Esophagus muscularis mucosa (tissue), 4 donors: ENCODE data around the gene ASAP2. TPM values are rescaled to one million over a fixed set of nuclear protein-coding genes. Genes with fewer than 3 reads are reported as not detected.

Experiments used
- DNase-seq: peaks from one replicate; pipeline ENCODE4 v3.0.0-alpha.2; 2017; ENCODE audit errors: extremely low spot score
- H3K27ac ChIP-seq, 4 donors: fragments of 200-600 bp; sonication (generic); replicated peaks in 1 of 4; 1 replicate in 3 of 4; 2 replicates in 1 of 4; pipeline ENCODE4 v1.5.1; 2016 to 2019; ENCODE audit warnings: mild to moderate bottlenecking in 1 of 4
- H3K27me3 ChIP-seq, 4 donors: fragments of 200-600 bp; sonication (generic); one replicate each; pipeline versions ENCODE4 v1.5.1 to v1.6.0; 2016 to 2019
- H3K36me3 ChIP-seq, 4 donors: fragments of 200-600 bp; sonication (generic); one replicate each; pipeline ENCODE4 v1.5.1; 2016 to 2019
- H3K4me1 ChIP-seq, 4 donors: fragments of 200-600 bp; sonication (generic); one replicate each; pipeline ENCODE4 v1.5.1; 2016 to 2019
- H3K4me3 ChIP-seq, 4 donors: fragments of 200-600 bp; sonication (generic); 1 replicate in 2 of 4; 2 replicates in 2 of 4; pipeline ENCODE4 v1.5.1; 2016 to 2019; ENCODE audit warnings: mild to moderate bottlenecking in 4 of 4, moderate library complexity in 1 of 4
- H3K9me3 ChIP-seq, 4 donors: fragments of 200-600 bp; sonication (generic); 1 replicate in 3 of 4; 2 replicates in 1 of 4; pipeline ENCODE4 v1.5.1; 2016 to 2019
- EP300 ChIP-seq: sonication (generic); formaldehyde crosslinking; IDR thresholded peaks from one replicate; pipeline ENCODE4 v1.6.1; 2017; ENCODE audit warnings: antibody characterized with exemption
- POLR2A ChIP-seq: fragments of 450-650 bp; IDR thresholded peaks from one replicate; pipeline ENCODE4 v1.6.1; 2017; ENCODE audit warnings: antibody characterized with exemption, moderate library complexity, mild to moderate bottlenecking, low read depth
- POLR2AphosphoS5 ChIP-seq, 2 donors: sonication (generic); formaldehyde crosslinking; IDR thresholded peaks; one replicate each; pipeline ENCODE4 v1.6.1; 2017; ENCODE audit warnings: antibody characterized with exemption in 2 of 2
- WGBS: methylation state at CpG from one replicate; pipeline ENCODE4 v1.1.5; 2018; 5-methylcytosine and 5-hydroxymethylcytosine counted together
- intact Hi-C: fragments of 100-400 bp; cut with DNase I; formaldehyde crosslinking; loops from one replicate; pipeline ENCODE4 v1.15.1; 2023
- total RNA-seq, 4 donors: library from RNA; depleted of rRNA; stranded (reverse); fragments of >200 nt; gene quantifications; one replicate each; pipeline versions ENCODE4 v1.1.0 to v1.2.1, GENCODE V29; 2016
- TF ChIP-seq, protein P1 (sequence below), 3 experiments: fragments of 200-600 bp in 2 of 3; fragments of 450-650 bp in 1 of 3; sonication (generic) in 2 of 3; IDR thresholded peaks; one replicate each; pipeline ENCODE4 v1.5.1; 2017 to 2019; ENCODE audit warnings: antibody characterized with exemption in 3 of 3, mild to moderate bottlenecking in 2 of 3, moderate library complexity in 1 of 3

The ASAP2 gene
- total RNA-seq, 4 donors from 2014 or later = 18.7 to 24.0 (median 21.3) TPM

DNA sequence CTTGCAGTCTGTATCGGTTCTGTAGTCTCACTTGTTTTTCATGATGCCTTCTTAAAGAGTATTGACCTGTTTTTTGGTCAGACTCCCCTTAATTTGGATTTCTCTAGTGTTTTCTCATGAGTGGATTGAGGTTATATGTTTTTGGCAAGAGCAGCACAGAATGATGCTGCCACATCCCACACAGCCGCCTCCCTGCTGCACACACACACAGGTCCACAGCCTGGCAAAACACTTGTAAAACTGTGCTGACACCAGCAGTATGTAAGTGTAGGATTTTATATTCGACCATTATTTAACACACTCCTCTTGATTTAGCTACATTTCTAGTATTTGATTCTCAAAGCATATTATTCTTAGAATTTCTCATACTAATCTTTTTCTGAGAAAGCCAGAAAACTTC, 148.7 kb downstream of the ASAP2 start:
- Histone ChIP-seq H3K27me3 (no peaks in the 10 kb centered on the region), H3K4me1 (no peaks in the 10 kb centered on the region), H3K27ac (no peak overlapping the region), H3K36me3 (peaks cover 20 to 91% (median 81%) of the 10 kb centered on the region in 4 donors), H3K4me3 (no peak overlapping the region), H3K9me3 (no peaks in the 10 kb centered on the region)
- DNase-seq = no peak
- 88% methylated on average over 3 of the region's 3 CpGs for WGBS
- TF ChIP-seq POLR2AphosphoS5 (IDR thresholded peaks at IDR 0.05) (no peak), EP300 (no peak), POLR2A (no peak)
- TF ChIP-seq, protein P1, sequence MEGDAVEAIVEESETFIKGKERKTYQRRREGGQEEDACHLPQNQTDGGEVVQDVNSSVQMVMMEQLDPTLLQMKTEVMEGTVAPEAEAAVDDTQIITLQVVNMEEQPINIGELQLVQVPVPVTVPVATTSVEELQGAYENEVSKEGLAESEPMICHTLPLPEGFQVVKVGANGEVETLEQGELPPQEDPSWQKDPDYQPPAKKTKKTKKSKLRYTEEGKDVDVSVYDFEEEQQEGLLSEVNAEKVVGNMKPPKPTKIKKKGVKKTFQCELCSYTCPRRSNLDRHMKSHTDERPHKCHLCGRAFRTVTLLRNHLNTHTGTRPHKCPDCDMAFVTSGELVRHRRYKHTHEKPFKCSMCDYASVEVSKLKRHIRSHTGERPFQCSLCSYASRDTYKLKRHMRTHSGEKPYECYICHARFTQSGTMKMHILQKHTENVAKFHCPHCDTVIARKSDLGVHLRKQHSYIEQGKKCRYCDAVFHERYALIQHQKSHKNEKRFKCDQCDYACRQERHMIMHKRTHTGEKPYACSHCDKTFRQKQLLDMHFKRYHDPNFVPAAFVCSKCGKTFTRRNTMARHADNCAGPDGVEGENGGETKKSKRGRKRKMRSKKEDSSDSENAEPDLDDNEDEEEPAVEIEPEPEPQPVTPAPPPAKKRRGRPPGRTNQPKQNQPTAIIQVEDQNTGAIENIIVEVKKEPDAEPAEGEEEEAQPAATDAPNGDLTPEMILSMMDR (IDR thresholded peaks at IDR 0.05) = no peak
- intact Hi-C loops = no loop called here

DNA sequence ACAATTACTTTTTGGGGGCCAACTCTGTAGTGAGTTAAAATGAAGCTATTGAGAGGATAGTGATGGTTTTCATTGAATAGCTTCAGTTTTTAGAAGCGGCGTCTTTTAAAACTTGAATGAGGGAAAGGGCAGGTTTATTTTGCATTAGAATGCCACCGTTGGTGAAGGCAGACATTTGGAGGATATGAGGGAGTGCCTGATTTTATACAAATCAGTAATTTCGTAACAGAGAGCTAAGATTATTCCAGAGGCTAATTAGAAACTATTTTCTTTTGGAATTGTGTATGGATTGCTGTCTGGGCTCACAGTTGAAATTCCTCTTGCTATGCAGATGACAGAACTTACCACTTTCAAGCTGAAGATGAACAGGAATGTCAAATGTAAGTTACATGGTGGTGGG, 149.1 kb downstream of the ASAP2 start:
- WGBS = 83% methylated on average over 4 of the region's 4 CpGs
- Histone ChIP-seq H3K4me3 (no peak overlapping the region), H3K9me3 (no peaks in the 10 kb centered on the region), H3K27me3 (no peaks in the 10 kb centered on the region), H3K36me3 (peaks cover 20 to 89% (median 80%) of the 10 kb centered on the region in 4 donors), H3K27ac (no peak overlapping the region), H3K4me1 (no peaks in the 10 kb centered on the region)
- DNase-seq = no peak
- intact Hi-C loops = no loop called here
- TF ChIP-seq, protein P1 (IDR thresholded peaks at IDR 0.05) = no peak
- TF ChIP-seq POLR2AphosphoS5 (IDR thresholded peaks at IDR 0.05) (no peak), POLR2A (no peak), EP300 (no peak)

DNA sequence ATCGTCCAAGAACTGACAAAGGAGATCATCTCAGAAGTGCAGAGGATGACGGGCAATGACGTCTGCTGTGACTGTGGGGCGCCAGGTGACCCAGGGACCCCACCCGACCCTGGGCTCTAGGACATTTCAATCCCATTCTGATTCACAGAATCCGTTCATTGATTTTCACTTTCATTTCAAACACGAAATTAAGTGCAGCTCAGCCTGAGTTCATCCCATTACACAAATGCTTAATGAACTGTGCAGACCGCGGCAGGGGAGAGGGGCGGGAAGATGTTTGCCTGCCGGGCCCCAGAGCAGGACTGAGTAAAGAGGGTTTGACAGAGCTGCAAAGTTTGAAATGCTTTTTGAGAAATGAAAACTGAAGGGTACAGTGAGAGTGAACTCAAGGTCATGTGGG, 149.6 kb downstream of the ASAP2 start:
- WGBS = 91% methylated on average over 11 of the region's 11 CpGs
- Histone ChIP-seq H3K27me3 (no peaks in the 10 kb centered on the region), H3K36me3 (peaks cover 20 to 89% (median 77%) of the 10 kb centered on the region in 4 donors), H3K4me1 (no peaks in the 10 kb centered on the region), H3K4me3 (no peak overlapping the region), H3K27ac (no peak overlapping the region), H3K9me3 (no peaks in the 10 kb centered on the region)
- no peak for DNase-seq
- intact Hi-C loops = no loop called here
- TF ChIP-seq POLR2A (no peak), EP300 (no peak), POLR2AphosphoS5 (IDR thresholded peaks at IDR 0.05) (no peak)
- TF ChIP-seq, protein P1 (IDR thresholded peaks at IDR 0.05) = no peak

DNA sequence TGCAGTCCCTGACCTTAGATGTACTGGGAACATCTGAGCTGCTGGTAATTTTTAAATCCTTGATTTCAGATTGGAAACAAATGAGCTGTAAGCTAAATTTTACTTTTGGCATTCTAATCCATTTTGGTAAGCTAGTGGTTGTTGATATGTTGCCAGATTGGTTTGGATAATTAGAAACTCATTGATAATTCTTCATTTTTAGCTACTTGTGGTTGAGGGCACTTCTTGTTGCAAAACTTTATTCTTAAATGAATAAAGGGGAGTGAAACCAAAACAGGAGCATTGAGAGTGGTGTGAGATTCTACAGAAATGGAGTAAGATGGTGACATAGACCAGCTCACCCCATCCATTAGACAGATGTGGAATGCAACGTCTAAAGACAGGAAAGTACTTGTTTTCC, 152.2 kb downstream of the ASAP2 start:
- intact Hi-C loops = no loop called here

More for the DNA sequence above, 152.2 kb downstream of the ASAP2 start:
- Histone ChIP-seq H3K27me3 (no peaks in the 10 kb centered on the region), H3K27ac (no peak overlapping the region), H3K4me1 (no peaks in the 10 kb centered on the region), H3K4me3 (no peak overlapping the region), H3K36me3 (peaks cover 20 to 81% (median 65%) of the 10 kb centered on the region in 4 donors), H3K9me3 (no peaks in the 10 kb centered on the region)
- WGBS = 61% methylated on average over 1 of the region's 1 CpG
- DNase-seq = no peak
- TF ChIP-seq POLR2AphosphoS5 (IDR thresholded peaks at IDR 0.05) (no peak), EP300 (no peak), POLR2A (no peak)
- TF ChIP-seq, protein P1 (IDR thresholded peaks at IDR 0.05) = no peak
